Nephron (organoid): Measurements from ENCODE around the gene FOXQ1.

Source experiments
- H3K27ac Mint-ChIP-seq, 3 experiments: 2 replicates each; pipeline ENCODE4 v1.8.0; 2020; ENCODE audit warnings: mixed read lengths in 3 of 3, mild to moderate bottlenecking in 2 of 3, moderate library complexity in 1 of 3
- H3K27me3 Mint-ChIP-seq: 2 replicates; pipeline ENCODE4 v1.8.0; 2021; ENCODE audit warnings: low read depth, mild to moderate bottlenecking, moderate library complexity, mixed read lengths
- H3K36me3 Mint-ChIP-seq: 2 replicates; pipeline ENCODE4 v1.8.0; 2020; ENCODE audit warnings: low read depth, mixed read lengths
- H3K4me1 Mint-ChIP-seq: 2 replicates; pipeline ENCODE4 v1.8.0; 2020; ENCODE audit warnings: mixed read lengths
- H3K4me3 Mint-ChIP-seq, 3 experiments: 2 replicates each; pipeline ENCODE4 v1.8.0; 2020; ENCODE audit warnings: mild to moderate bottlenecking in 3 of 3, mixed read lengths in 3 of 3, moderate library complexity in 2 of 3
- H3K9me3 Mint-ChIP-seq: 2 replicates; pipeline ENCODE4 v1.8.0; 2020; ENCODE audit warnings: mixed read lengths
- TF ChIP-seq, protein P1 (sequence below), 3 experiments: fragments of 200-600 bp; sonication (generic); IDR thresholded peaks; one replicate each; pipeline ENCODE4 v1.5.0; 2021; ENCODE audit warnings: antibody characterized with exemption in 3 of 3; ENCODE audit not compliant: unreplicated experiment in 3 of 3

Gene FOXQ1

DNA sequence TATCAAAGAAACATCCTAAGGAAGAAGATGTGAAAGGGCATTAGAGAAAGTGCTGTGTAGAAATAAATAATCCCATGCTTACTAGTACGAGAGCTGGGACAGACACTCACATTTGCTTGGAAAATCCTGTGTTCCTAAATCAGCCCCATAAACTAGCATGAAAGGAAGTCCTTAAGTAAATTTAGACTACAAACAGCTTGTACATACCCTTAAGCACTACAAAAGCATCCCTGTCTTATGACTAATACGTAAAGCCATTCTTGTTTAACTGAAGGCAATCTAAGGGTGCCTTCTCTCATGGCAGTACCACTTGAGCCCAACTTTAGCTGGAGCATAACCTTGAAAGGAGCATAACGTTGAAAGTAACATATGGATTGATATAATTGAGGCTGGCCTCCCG, 15.4 kb upstream of the FOXQ1 start:
- Mint-ChIP-seq H3K9me3 (peaks cover 13% of the 10 kb centered on the region), H3K27ac (no peak overlapping the region), H3K4me1 (no peaks in the 10 kb centered on the region), H3K36me3 (no peaks in the 10 kb centered on the region), H3K27me3 (peaks cover 24% of the 10 kb centered on the region), H3K4me3 (no peak overlapping the region)
- TF ChIP-seq, protein P1, sequence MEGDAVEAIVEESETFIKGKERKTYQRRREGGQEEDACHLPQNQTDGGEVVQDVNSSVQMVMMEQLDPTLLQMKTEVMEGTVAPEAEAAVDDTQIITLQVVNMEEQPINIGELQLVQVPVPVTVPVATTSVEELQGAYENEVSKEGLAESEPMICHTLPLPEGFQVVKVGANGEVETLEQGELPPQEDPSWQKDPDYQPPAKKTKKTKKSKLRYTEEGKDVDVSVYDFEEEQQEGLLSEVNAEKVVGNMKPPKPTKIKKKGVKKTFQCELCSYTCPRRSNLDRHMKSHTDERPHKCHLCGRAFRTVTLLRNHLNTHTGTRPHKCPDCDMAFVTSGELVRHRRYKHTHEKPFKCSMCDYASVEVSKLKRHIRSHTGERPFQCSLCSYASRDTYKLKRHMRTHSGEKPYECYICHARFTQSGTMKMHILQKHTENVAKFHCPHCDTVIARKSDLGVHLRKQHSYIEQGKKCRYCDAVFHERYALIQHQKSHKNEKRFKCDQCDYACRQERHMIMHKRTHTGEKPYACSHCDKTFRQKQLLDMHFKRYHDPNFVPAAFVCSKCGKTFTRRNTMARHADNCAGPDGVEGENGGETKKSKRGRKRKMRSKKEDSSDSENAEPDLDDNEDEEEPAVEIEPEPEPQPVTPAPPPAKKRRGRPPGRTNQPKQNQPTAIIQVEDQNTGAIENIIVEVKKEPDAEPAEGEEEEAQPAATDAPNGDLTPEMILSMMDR (IDR thresholded peaks at IDR 0.05; ENCODE audit: unreplicated experiment in 3 of 3) = no peak

DNA sequence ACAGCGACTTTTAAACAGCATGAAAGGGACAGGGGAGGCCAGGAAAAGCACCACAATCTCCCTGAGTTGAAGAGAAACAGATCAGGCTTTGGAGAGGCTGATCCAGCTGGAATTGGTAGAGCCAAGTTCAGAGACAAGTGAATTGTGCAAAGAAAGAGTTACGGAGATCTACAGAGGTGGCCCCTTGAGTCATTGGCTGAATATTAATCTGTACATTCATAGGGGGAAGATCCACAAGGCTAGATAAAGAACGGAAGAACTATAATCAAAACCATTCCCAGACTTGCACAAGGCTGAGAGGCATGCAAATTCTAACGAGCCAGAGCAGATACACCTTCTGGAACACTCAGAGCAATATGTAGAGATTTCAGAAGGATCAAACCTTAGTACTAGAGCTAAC, 14.2 kb upstream of the FOXQ1 start:
- Mint-ChIP-seq H3K9me3 (peaks cover 20% of the 10 kb centered on the region), H3K4me3 (no peak overlapping the region), H3K27ac (no peak overlapping the region), H3K4me1 (no peaks in the 10 kb centered on the region), H3K36me3 (no peaks in the 10 kb centered on the region), H3K27me3 (peaks cover 29% of the 10 kb centered on the region)
- TF ChIP-seq, protein P1 (IDR thresholded peaks at IDR 0.05; ENCODE audit: unreplicated experiment in 3 of 3) = no peak

DNA sequence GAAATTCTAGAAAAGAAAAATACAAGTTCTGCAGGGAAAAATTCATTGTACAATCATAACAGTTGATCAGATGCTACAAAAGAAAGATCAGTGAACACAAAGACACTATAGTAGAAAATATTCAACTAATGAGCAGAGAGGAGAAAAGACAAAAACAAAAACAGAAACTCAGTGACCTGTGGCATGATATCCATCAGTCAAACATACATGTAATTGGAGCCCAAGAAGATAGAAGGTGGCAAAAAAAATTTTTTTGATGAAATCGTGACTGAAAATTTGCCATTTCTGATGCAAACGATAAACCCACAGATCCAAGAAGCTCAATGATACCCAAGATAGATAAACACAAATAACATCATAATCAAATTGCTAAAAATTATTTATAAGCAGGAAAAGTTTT, 13.1 kb upstream of the FOXQ1 start:
- H3K4me3 Mint-ChIP-seq = no peak overlapping the region
- no peak overlapping the region for H3K27ac Mint-ChIP-seq
- H3K4me1 Mint-ChIP-seq = no peaks in the 10 kb centered on the region
- peaks cover 28% of the 10 kb centered on the region for H3K27me3 Mint-ChIP-seq
- no peaks in the 10 kb centered on the region for H3K36me3 Mint-ChIP-seq
- TF ChIP-seq, protein P1 (IDR thresholded peaks at IDR 0.05; ENCODE audit: unreplicated experiment in 3 of 3) = no peak
- H3K9me3 Mint-ChIP-seq = peaks cover 24% of the 10 kb centered on the region

DNA sequence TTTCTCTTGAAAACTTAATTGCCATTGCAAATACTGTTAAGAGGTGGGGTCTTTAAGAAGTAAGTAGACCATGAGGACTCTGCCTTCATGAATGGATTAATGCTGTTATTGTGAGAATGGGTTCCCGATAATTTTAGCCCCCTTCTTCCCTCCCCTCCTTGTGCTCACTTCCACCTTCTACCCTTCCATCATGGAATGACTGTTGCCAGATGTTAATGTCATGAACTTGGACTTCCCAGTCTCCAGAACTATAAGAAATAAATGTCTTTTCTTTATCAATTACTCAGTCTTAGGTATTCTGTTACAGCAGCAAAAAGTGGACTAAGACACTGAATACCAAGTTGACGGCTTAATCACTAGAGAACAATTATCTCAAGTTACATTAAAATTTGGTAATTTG, 5.8 kb upstream of the FOXQ1 start:
- Mint-ChIP-seq H3K4me3 (no peak overlapping the region), H3K4me1 (peaks cover 8% of the 10 kb centered on the region), H3K36me3 (no peaks in the 10 kb centered on the region), H3K9me3 (peaks cover 28% of the 10 kb centered on the region), H3K27ac (no peak overlapping the region), H3K27me3 (peaks cover 77% of the 10 kb centered on the region)
- TF ChIP-seq, protein P1 (IDR thresholded peaks at IDR 0.05; ENCODE audit: unreplicated experiment in 3 of 3) = no peak

DNA sequence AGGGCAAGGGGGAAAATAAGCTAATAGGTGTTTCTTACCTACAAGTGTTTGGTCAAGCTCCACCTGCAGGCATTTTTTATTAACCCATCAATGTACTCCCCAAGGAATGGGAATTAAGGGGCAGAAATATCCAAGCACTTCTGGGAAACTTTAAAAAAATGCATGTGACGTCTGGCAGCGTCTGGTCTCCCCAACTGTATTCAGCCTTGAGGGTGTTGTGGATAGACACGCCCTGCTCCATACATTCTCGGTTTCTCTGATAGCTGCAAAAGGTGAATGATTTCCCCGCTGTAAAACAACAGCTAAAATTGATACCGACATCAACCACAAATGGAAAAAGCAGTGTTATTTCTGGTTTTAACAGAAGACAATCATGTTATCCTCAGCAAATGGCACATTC, 2.5 kb upstream of the FOXQ1 start:
- Mint-ChIP-seq H3K27me3 (peaks cover 86% of the 10 kb centered on the region), H3K4me3 (no peak overlapping the region), H3K27ac (no peak overlapping the region), H3K36me3 (no peaks in the 10 kb centered on the region), H3K9me3 (peaks cover 9% of the 10 kb centered on the region), H3K4me1 (peaks cover 21% of the 10 kb centered on the region)
- TF ChIP-seq, protein P1 (IDR thresholded peaks at IDR 0.05; ENCODE audit: unreplicated experiment in 3 of 3) = no peak

DNA sequence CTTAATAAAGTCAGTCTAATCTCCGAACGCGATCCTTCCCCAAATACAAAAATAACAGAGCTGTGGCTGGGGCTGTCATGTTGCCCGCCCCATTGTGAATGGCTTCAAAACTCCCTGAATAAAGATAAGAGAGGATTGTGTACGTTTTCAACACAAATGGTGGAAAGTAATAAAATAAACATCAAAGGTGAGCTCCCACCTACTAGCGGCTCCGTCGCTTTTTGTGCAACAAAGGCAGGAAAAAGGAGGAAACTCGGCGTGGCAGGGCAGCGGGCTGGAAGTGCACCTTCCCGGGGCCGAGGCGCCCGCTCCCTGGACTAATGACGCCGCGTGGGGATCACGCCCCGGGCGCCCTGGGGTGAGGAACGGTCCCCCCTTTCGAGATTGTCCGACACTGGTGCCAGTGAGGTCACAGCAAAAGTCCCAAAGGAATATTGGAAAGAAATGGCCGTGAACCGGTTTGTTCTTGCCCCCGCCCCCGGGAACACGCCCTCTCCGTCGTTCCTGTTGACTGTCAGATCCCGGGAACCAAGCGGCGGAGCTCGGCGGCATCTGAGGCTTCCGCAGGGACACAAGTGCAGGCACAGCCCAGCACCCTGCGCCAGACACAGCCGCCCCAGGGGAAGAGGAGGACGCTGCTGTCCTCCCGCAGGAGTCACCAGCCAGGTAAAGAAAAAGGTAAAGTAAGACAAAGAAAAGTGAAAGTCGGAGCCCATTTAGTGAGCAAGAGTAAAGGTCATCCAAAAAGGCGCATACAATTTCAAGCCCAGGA, 1.1 kb upstream of the FOXQ1 start:
- Mint-ChIP-seq H3K9me3 (peaks cover 4% of the 10 kb centered on the region), H3K27ac (peak overlapping the region; percentile 18 to 79 (median 59)), H3K36me3 (no peaks in the 10 kb centered on the region), H3K4me1 (peaks cover 28% of the 10 kb centered on the region), H3K4me3 (peak overlapping the region; percentile 82 to 91 (median 88)), H3K27me3 (peaks cover 93% of the 10 kb centered on the region)
- TF ChIP-seq, protein P1 (IDR thresholded peaks at IDR 0.05; ENCODE audit: unreplicated experiment in 3 of 3) = no peak
